Nasal cavity respiratory epithelium epithelial cell of viscerocranial mucosa (primary cell): ENCODE results near the gene MRAP2. TPM values are rescaled to one million over a fixed set of nuclear protein-coding genes. Genes with fewer than 3 reads are reported as not detected.

Experiments used
- total RNA-seq: library from RNA; depleted of rRNA; stranded (reverse); fragments of >200 nt; gene quantifications from 2 replicates; pipeline ENCODE4 v1.2.3, GENCODE V29; 2014

MRAP2 gene, protein sequence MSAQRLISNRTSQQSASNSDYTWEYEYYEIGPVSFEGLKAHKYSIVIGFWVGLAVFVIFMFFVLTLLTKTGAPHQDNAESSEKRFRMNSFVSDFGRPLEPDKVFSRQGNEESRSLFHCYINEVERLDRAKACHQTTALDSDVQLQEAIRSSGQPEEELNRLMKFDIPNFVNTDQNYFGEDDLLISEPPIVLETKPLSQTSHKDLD
- under 0.01 and 1.5 TPM in 2 replicates for total RNA-seq

DNA sequence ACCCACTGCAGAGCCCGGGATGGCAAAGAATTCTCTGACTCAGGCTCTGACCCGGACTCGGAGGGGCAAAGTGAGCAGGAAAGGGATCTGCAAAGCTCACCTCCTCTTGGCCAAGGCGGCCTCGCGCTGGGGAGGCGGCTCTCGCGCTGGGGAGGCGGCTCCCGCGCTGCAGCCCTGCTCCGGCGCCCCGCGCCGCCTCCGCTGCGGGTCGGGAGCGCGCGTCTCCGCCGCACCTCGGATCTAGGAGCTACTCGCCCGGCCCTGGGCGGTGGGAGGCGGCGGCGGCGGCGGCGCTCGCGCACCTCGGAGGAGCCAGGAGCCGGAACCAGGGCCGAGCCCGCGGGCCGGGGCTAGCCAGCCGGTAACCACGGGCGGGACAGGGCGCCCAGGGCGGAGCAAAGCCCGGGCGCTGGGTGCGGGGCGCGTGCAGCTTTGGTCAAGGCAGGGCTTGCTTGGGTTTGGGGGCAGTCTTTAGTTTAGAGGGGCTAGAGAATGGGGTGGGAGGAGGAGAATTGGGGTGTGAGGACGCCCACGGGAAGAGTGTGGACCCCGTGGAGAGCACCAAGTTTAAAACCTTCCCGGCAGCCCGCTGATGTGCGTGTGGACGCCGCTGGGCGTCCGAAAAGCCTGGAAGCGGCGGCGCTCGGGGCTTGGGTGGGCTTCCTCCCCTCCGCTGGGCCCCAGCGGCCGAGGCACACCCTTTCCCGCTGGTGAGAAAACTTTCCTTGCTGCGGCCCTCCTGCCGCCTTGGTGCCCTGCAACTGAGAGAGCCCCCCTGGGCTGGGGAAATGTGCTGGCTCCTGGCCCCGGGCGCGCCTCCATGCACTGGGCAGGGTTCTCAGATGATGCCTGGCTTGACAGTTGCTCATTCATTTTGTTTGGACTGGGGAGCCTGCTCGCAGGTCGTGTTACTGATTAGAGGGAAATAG is at the start of gene MRAP2:
MRAP2 (plus strand) TSS at position 250 of the 929 bp plus-strand sequence. CDS start 21,547 bp downstream, outside the sequence.

Other genes starting within 250 kb of the MRAP2 start
- 0.64 TPM in 1 of 2 replicates, not detected in the other for gene RIPPLY2, start 180.4 kb upstream of the MRAP2 start, total RNA-seq
- 5.8 and 8.5 TPM in 2 replicates for gene CYB5R4, start 174.1 kb upstream of the MRAP2 start, total RNA-seq
- gene CEP162, start 193.9 kb downstream of the MRAP2 start, total RNA-seq: 2.1 and 6.5 TPM in 2 replicates